Keratinocyte (primary cell): ENCODE data around the gene PSG5. TPM values are rescaled to one million over a fixed set of nuclear protein-coding genes. Genes with fewer than 3 reads are reported as not detected.
"Not testable (repeated sequence)": the region's sequence is repeated elsewhere in the genome, so short reads cannot be mapped to it uniquely, and the experiment has no call there.

Experiments
- DNase-seq: peaks from one replicate; pipeline ENCODE4 v3.0.0-alpha.2; 2011; ENCODE audit warnings: low read depth, missing footprints, low spot score
- FAIRE-seq: peaks from 2 replicates; lab custom pipeline; 2011; peaks lifted over from hg19 to GRCh38; lab: Jason Lieb, UNC
- H2AFZ ChIP-seq: 2 replicates; pipeline ENCODE4 v1.6.0; 2012; ENCODE audit warnings: low read length, control low read depth, inconsistent platforms; ENCODE audit not compliant: control insufficient read depth
- H3K27ac ChIP-seq: 2 replicates; pipeline ENCODE4 v1.5.1; 2011; ENCODE audit warnings: low read length; ENCODE audit not compliant: control insufficient read depth, insufficient read depth
- H3K27me3 ChIP-seq: 3 replicates; pipeline ENCODE4 v1.6.0; 2011; ENCODE audit warnings: low read length; ENCODE audit not compliant: control insufficient read depth, insufficient read depth; ENCODE audit errors: extremely low read depth
- H3K36me3 ChIP-seq, 2 experiments: 2 replicates in 1 of 2; 3 replicates in 1 of 2; pipeline ENCODE4 v1.5.1; 2011; ENCODE audit warnings: low read length in 2 of 2, mild to moderate bottlenecking in 1 of 2; ENCODE audit not compliant: control insufficient read depth in 2 of 2, insufficient read depth in 2 of 2; ENCODE audit errors: extremely low read depth in 1 of 2
- H3K4me1 ChIP-seq: 3 replicates; pipeline ENCODE4 v1.5.1; 2011; ENCODE audit warnings: low read length; ENCODE audit not compliant: control insufficient read depth, insufficient read depth; ENCODE audit errors: extremely low read depth
- H3K4me2 ChIP-seq: 3 replicates; pipeline ENCODE4 v1.6.0; 2011; ENCODE audit warnings: low read depth, low read length; ENCODE audit not compliant: control insufficient read depth, insufficient read depth; ENCODE audit errors: extremely low read depth
- H3K4me3 ChIP-seq, 3 experiments: fragments of 200-600 bp in 1 of 3; sonication (generic) in 1 of 3; 2 replicates in 2 of 3; 3 replicates in 1 of 3; pipeline ENCODE4 v1.5.1; 2011 to 2016; ENCODE audit warnings: low read length in 3 of 3, mild to moderate bottlenecking in 3 of 3, control low read depth in 2 of 3, inconsistent platforms in 1 of 3, low read depth in 1 of 3, mixed read lengths in 1 of 3, mixed run types in 1 of 3, moderate library complexity in 1 of 3; ENCODE audit not compliant: control insufficient read depth in 2 of 3, insufficient read depth in 2 of 3; ENCODE audit errors: extremely low read depth in 1 of 3
- H3K79me2 ChIP-seq: 2 replicates; pipeline ENCODE4 v1.6.0; 2012; ENCODE audit warnings: low read length; ENCODE audit not compliant: control insufficient read depth, insufficient read depth
- H3K9ac ChIP-seq: 3 replicates; pipeline ENCODE4 v1.6.0; 2011; ENCODE audit warnings: low read length; ENCODE audit not compliant: control insufficient read depth, insufficient read depth; ENCODE audit errors: extremely low read depth
- H3K9me1 ChIP-seq: 3 replicates; pipeline ENCODE4 v1.6.0; 2011; ENCODE audit warnings: low read length; ENCODE audit not compliant: control insufficient read depth, insufficient read depth; ENCODE audit errors: extremely low read depth
- H3K9me3 ChIP-seq: 2 replicates; pipeline ENCODE4 v1.5.1; 2012; ENCODE audit warnings: low read depth, low read length; ENCODE audit not compliant: control insufficient read depth
- H4K20me1 ChIP-seq: 3 replicates; pipeline ENCODE4 v1.6.0; 2011; ENCODE audit warnings: low read length; ENCODE audit not compliant: control insufficient read depth, insufficient read depth; ENCODE audit errors: extremely low read depth
- dilution Hi-C: fragments of 300-500 bp; cut with MboI; formaldehyde crosslinking; loops from one replicate; pipeline ENCODE4 v1.7.0; 2020; ENCODE audit warnings: low sequenced_read_pairs; ENCODE audit not compliant: extremely low pct_ligation_motif_present
- polyA plus RNA-seq, 5 experiments: library from polyadenylated mRNA; depleted of rRNA in 3 of 5; stranded (reverse) in 3 of 5; stranded (forward) in 1 of 5; unstranded in 1 of 5; fragments of >200 nt; gene quantifications; 1 replicate in 1 of 5; 2 replicates in 3 of 5; 3 replicates in 1 of 5; pipeline versions ENCODE4 v1.2.1 to v1.2.3, GENCODE V29; 2011 to 2012; ENCODE audit warnings: missing spikeins in 2 of 5, low read depth in 1 of 5, low replicate concordance in 1 of 5
- TF ChIP-seq, protein P1 (sequence below), 3 experiments: IDR thresholded peaks in 1 of 3; conservative IDR thresholded peaks in 1 of 3; optimal IDR thresholded peaks in 1 of 3; 2 replicates in 2 of 3; 3 replicates in 1 of 3; pipeline versions ENCODE3 to v1.5.1; 2011; ENCODE audit warnings: low read length in 3 of 3, mild to moderate bottlenecking in 3 of 3, moderate library complexity in 2 of 3, control low read depth in 1 of 3, inconsistent platforms in 1 of 3; ENCODE audit not compliant: insufficient read depth in 2 of 3; ENCODE audit errors: extremely low read depth in 1 of 3

Gene PSG5
- polyA plus RNA-seq, 1 donor (not counting 4 experiments of a cell fraction or from before 2014, with no cell fraction given): 5.2 TPM

DNA sequence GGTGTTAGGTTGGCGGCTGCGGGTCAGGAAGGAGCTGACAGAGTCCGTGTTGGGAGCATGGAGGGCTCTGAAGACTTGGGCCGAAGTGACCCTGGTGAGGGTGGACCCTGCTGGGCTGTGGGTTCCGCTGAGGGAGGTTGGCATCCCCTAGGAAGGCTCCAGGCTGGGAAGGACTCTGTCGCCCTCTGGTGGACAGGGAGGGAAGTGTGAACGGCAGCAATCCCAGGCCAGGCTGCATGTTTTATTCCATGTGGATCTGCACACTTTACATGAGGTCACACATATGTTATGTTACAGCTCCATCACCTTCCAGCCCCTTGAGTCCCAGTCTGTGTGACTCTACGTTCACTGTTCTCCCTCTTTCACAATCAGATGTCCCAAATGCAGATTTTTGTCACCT, 20.8 kb upstream of the PSG5 start:
- H3K27me3 ChIP-seq, H3K27ac ChIP-seq, H3K4me3 ChIP-seq, H3K36me3 ChIP-seq, DNase-seq, H3K9me3 ChIP-seq, H2AFZ ChIP-seq, dilution Hi-C loops, H3K9me1 ChIP-seq, H4K20me1 ChIP-seq, H3K79me2 ChIP-seq, FAIRE-seq, H3K4me2 ChIP-seq, H3K9ac ChIP-seq: not testable (repeated sequence)
- peaks cover 12% of the 10 kb centered on the region for H3K4me1 ChIP-seq
- TF ChIP-seq, protein P1, sequence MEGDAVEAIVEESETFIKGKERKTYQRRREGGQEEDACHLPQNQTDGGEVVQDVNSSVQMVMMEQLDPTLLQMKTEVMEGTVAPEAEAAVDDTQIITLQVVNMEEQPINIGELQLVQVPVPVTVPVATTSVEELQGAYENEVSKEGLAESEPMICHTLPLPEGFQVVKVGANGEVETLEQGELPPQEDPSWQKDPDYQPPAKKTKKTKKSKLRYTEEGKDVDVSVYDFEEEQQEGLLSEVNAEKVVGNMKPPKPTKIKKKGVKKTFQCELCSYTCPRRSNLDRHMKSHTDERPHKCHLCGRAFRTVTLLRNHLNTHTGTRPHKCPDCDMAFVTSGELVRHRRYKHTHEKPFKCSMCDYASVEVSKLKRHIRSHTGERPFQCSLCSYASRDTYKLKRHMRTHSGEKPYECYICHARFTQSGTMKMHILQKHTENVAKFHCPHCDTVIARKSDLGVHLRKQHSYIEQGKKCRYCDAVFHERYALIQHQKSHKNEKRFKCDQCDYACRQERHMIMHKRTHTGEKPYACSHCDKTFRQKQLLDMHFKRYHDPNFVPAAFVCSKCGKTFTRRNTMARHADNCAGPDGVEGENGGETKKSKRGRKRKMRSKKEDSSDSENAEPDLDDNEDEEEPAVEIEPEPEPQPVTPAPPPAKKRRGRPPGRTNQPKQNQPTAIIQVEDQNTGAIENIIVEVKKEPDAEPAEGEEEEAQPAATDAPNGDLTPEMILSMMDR (optimal IDR thresholded peaks at IDR 0.05 in 1 of 3, IDR thresholded peaks at IDR 0.05 in 1 of 3, conservative IDR thresholded peaks at IDR 0.05 in 1 of 3; ENCODE audit: extremely low read depth in 1 of 3, insufficient read depth in 2 of 3, low read length in 3 of 3): peak in 2 of 3 experiments; percentile 43 to 51

DNA sequence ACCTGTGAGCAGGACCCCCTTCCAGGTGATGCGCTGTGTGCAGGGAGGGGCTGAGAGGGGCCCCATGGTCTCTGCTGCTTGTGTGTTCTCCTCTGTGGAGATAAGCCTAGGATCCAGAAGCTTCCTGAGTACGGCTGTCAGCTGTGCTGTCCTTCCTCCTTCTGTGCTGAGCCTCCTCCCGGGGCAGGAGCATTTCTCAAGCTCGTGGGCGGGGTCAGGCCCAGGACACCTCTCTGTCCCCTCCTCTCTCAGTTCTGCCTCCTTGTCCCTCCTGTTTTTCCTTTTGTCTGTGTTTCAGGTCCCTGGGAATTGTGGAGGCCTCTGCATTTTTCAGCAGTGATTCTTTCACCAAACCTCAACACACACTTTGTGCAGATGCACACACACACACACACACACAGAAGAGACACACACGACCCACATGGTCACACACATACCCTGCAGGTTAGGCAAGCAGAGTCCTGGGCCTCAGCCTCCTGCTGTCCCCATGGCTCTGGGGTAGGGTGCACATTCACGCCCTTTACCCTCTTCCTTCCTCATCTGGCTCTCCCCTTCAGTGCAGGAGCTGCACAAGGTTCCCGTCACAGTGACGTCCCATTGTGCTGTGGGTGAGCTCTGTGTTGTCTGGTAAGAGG, 19.3 kb upstream of the PSG5 start, which contains the start of gene PSG4:
PSG4 (minus strand) TSS at position 168 of the 635 bp plus-strand sequence; CDS start at position 66, 102 bp downstream.
- H3K27me3 ChIP-seq, H3K79me2 ChIP-seq, dilution Hi-C loops, H4K20me1 ChIP-seq, H3K9me3 ChIP-seq, H3K9me1 ChIP-seq, DNase-seq, H2AFZ ChIP-seq, FAIRE-seq, H3K36me3 ChIP-seq, H3K27ac ChIP-seq, H3K4me3 ChIP-seq, H3K9ac ChIP-seq: not testable (repeated sequence)
- Histone ChIP-seq H3K4me1 (peaks cover 24% of the 10 kb centered on the region), H3K4me2 (peak within 1 kb of the TSS; percentile 16)

DNA sequence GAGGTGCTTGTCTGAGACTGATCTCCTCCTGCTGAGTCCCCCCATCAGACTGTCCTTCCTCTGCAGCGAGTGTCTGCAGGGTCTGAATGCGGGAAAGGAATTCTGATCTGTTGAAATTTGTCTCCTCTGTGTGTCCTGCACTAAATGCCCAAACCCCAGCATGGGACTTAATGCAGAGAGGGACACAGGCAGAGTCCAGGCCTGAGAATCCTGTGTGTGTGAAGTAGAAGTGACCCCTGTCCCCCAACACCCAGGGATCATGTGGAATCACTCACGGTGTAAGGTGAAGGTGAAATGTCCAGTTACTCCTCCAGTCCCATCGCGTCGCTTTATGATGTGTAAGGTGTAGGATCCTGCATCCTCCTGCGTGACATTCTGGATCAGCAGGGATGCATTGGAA, 17.3 kb upstream of the PSG5 start:
- H3K9me1 ChIP-seq, H3K36me3 ChIP-seq, H2AFZ ChIP-seq, H3K4me2 ChIP-seq, dilution Hi-C loops, H3K27ac ChIP-seq, FAIRE-seq, DNase-seq, H3K27me3 ChIP-seq, H3K9ac ChIP-seq, H3K4me3 ChIP-seq, H3K79me2 ChIP-seq, H3K9me3 ChIP-seq, H4K20me1 ChIP-seq: not testable (repeated sequence)
- H3K4me1 ChIP-seq: peaks cover 32% of the 10 kb centered on the region

DNA sequence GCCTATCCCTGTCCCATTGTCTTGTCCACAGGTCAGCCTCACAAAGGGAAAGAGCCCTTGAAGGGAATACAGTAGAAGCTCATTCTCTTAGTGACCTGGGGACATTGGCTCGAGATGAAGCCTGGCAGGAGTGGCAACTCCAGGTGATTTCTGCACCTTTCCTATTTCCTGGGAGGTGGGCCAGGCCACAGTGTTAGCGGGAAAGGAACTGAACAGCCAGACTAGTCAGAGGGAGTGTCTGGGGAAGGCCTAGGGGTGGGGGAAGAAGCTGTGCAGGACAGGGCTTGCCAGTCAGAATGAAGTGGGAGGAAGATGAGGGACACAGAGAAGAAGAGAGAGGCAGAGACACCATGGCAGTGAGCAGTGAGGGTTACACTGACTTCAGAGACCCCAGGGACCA, 15.6 kb upstream of the PSG5 start:
- Histone ChIP-seq H3K9ac (peak overlapping the region; percentile 70), H3K4me1 (peaks cover 32% of the 10 kb centered on the region), H3K4me3 (peak overlapping the region in 1 of 3 experiments; percentile 27), H3K27ac (peak overlapping the region; percentile 88), H3K4me2 (peak overlapping the region; percentile 67)
- H3K9me1 ChIP-seq, H2AFZ ChIP-seq, H3K27me3 ChIP-seq, H4K20me1 ChIP-seq, H3K36me3 ChIP-seq, DNase-seq, H3K9me3 ChIP-seq, dilution Hi-C loops, H3K79me2 ChIP-seq: not testable (repeated sequence)
- FAIRE-seq: peak; percentile 86
